GM12892 (cell line): Measurements from ENCODE around the gene KAT7.

Experiments used
- POLR2A ChIP-seq: IDR thresholded peaks from 2 replicates; pipeline ENCODE4 v1.6.1; 2011; ENCODE audit warnings: low read depth, low read length, control low read depth
- POLR2AphosphoS5 ChIP-seq: IDR thresholded peaks from 2 replicates; pipeline ENCODE4 v1.6.1; 2011; ENCODE audit warnings: low read depth, low read length, control low read depth
- TAF1 ChIP-seq: IDR thresholded peaks from 2 replicates; pipeline ENCODE4 v1.6.1; 2011; ENCODE audit warnings: low read depth, mild to moderate bottlenecking, control low read depth, low read length, borderline replicate concordance

DNA sequence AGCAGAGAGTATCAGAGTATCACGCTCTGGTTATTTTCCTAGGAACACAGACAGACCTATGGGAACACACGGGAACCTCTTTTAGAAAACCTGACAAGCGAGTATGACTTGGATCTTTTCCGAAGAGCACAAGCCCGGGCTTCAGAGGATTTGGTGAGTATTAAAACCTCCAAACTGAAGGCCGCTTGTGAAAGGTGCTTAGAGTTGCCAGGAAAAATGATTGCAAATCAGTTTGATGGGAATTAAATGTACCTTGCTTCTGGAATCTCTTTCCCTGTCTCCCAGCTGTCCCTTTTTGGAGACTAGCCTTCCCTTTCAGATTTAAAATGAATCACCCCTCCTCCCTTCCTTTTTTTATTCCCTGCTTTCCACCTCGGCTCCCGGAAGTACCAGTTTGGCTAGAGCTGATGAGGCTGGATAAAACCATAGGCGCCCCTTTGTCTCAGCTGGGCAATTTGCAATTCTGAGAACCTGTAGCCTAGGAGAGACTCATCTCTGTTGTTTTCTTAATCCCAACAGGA lies 27.3 kb downstream of the KAT7 start:
- no peak for TF ChIP-seq TAF1
- TF ChIP-seq POLR2A, result no peak
- no peak for TF ChIP-seq POLR2AphosphoS5
